Stimulated activated CD4-positive, alpha-beta T cell treated with anti-CD3 and anti-CD28 coated beads, Interleukin-15, amount 100 ng/mL, for 48 hours (primary cell): ENCODE results near the gene KICS2.
"Not testable (repeated sequence)": the region's sequence is repeated elsewhere in the genome, so short reads cannot be mapped to it uniquely, and the experiment has no call there.

Experiments
- DNase-seq, 2 donors: peaks; one replicate each; pipeline ENCODE4 v3.0.0-alpha.2; 2020; ENCODE audit warnings: low read depth in 2 of 2

The KICS2 gene

DNA sequence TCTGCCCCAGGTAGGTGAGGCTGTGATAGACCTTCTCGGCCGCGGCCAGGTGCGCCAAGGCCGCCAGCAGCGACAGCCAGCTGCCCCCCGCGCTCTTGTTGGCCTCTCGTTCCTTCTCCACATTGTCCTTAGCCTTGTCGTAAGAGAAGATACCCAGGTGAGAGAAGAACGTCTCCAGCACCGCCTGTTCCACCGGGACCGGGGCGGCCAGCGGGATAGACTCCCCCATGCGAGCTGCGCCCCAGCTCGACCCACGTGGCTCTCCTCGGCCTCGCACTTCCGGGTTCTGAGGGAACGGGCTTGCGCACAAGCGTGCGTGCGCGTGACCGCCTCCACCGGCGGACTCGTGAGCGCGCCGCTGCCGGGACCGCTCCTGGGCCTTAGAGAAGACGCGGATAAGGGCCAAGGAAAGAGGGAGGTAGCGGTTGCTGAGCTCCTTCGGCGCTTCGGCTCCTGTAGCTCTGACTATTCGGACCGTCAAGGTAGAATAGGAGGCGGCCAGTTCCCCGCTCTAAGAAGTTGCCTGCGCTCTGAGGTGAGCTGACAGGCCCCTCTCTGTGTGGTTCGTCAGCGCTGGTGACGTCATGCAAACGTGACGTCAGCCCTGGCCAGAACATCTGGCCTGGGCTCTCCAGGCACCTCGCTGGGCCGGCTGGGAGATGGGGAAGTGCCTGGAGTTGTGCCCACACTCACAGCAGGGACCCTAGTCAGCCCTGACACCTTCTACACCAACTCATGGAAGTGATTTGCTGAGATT is at the start of gene KICS2:
TSS of gene KICS2 (minus strand) at position 288 of the 757 bp plus-strand sequence. CDS start at position 229, 59 bp downstream.
- peak; percentile 79 to 87 for DNase-seq

- DNase-seq: no peak
These were observed 48.3 kb upstream of the KICS2 start for GRCh38 chr12:64270411-64270810.

GRCh38 chr12:64269161-64269560 is 47.1 kb upstream of the KICS2 start:
- DNase-seq: no peak

GRCh38 chr12:64268409-64268808 is 46.3 kb upstream of the KICS2 start:
- DNase-seq: no peak

- DNase-seq: no peak
These were observed 43.7 kb upstream of the KICS2 start for GRCh38 chr12:64265839-64266238.

DNA sequence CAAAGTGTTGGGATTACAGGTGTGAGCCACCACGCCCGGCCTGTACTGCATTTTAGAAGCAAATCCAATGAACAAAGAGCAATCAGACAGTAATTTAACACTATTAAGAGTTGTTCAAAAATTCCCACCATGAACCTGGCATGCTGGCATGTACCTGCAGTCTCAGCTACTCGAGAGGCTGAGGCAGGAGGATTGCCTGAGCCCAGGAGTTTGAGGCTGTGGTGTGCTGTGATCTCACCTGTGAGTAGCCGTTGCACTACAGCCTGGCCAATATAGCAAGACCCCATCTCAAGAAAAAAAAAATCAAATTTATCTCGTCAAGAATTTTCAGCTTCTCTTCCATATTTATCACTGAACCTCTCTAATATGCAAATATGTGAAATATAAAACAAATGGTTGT is 39.7 kb upstream of the KICS2 start:
- DNase-seq: no peak

- DNase-seq: no peak
These were observed 36.5 kb upstream of the KICS2 start for GRCh38 chr12:64258576-64258975.

DNA sequence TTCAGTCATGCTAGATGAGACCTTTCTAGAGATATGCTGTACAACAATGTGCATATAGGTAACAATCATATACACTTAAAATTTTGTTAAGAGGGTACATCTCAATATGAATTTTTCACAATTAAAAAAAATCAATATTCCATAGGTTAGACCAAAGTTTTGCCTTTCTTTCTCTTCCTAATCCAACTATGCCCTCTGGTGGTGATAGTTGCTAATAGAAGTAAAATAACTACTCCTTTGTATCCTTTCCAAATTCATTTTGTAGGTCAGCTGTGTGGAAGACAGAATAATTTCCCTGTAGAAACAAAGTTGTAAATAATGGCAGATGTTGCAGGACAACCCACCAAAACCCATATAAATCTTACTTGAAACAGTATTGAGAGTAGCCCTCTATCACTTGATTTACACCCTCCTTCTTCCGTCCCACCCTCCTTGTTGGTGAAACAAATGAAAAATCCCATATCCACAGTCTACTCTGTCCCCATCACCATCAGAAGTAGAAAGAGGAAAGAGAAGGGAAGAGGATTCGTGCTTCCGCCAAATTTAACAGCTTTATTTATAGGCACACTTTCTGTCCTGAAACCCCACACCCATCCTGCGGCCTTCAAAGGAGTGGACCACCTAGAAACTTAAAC is 34.2 kb upstream of the KICS2 start:
- DNase-seq: no peak

DNA sequence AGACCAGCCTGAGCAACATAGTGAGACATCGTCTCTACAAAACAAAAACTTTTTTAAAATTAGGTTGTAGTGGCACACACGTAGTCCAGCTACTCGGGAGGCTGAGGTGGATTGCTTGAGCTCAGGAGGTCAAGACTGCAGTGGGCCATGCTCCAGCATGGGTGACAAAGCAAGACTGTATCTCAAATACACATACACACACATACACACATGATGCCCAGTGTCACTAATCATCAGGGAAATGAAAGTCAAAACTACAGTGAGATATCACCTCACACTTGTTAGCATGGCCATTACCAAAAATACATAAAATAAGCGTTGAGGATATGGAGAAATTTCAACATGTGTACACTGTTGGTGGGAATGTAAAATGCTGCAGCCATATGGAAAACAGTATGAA is 33.2 kb upstream of the KICS2 start:
- no peak for DNase-seq

GRCh38 chr12:64253356-64253755 is 31.3 kb upstream of the KICS2 start:
- no peak for DNase-seq

DNA sequence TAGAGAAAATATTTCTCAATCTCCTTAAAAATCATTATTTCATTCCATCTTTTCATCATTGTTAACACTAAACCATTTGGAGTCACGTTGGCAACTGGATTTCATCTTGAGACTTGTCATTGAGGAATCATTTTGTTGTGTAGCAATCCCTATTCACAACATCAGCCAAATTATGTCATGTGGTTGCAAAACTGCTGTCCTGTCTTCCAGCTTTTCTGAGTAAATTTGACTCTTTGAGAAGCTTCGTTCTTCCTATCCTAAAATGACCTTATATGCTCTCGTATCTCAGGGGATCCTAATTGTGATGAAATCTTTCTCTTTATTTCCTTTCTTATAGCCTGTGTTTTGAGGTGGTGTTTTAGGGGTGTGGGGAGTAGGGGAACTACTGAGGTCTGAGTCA is 30.6 kb upstream of the KICS2 start:
- no peak for DNase-seq

- DNase-seq: no peak
These were observed 21.7 kb upstream of the KICS2 start for GRCh38 chr12:64243809-64244208.

GRCh38 chr12:64240781-64241180 is 18.7 kb upstream of the KICS2 start:
- DNase-seq: no peak

GRCh38 chr12:64237382-64237781 is 15.3 kb upstream of the KICS2 start:
- DNase-seq: no peak

DNA sequence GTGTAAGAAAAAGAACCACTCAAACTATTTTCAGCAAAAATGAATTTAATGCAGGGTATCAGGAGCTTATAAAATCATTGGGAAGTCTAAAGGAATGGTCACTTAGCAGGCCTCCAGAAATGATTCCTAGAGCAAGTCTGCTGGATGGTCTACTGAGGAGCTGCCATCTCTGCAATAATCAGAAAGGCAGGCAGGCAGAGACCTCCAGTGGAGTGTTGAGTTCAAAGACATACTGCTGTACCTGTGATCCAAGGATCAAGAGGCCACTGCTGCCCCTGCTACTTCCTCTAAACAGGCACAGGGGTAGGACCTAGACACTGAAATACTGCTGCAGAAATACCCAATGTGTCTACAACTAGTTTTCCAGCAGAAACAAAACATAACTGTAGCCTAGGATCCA is 14.5 kb upstream of the KICS2 start:
- DNase-seq: no peak

DNA sequence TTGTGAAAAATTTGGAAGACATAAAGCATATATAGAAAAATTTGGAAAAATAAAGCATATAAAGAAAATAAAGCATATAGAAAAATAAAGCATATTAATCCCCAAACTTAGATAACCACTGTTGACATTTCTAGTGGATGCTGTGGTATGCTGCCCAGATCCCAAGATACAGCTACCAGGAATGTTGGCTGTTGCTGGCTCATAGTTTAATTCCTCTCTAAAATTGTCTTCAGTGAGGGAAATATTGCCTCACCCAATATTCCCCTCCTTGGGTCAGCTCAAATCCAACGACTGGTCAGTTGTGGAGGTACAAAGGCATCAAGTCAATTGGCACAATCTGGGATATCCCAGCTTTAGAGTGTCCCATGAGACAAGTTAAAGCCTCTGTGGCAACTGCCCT is 10.1 kb upstream of the KICS2 start:
- no peak for DNase-seq

DNA sequence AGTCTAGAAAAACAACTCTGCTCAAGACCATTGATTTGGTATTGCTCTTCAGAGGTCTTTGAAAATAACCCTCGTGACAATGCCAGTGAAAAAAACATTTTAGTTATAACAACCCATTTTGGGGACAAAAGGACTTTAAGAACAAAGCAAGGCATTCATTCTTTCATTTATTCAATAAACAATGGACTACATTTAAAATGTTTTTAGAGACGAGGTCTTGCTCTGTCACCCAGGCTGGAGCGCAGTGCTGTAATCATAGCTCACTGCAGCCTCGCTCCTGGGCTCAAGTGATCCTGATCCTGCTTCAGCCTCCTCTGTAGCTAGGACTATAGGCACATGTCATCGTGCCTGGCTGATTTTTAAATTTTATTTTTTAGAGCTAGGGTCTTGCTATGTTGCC is 7.7 kb upstream of the KICS2 start:
- no peak for DNase-seq

DNA sequence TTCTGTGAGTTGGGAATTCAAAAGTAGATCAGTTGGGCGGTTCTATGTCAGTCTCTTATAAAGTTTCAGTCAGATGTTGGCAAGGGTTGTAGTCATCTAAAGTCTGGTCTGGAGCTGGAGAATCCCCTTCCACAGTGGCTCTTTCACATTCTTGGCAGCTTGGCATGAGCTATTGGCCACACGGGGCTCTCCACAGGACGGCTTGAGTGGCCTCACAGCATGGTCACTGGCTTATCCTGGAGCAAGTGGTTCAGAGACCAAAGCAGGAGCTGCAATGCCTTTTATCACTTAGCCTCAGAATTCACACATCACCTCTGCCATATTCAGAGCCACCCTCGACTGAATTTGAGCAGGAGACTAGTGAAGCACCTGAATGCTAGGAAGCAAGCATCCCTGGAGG is 7.1 kb upstream of the KICS2 start:
- no peak for DNase-seq

GRCh38 chr12:64225626-64226025 is 3.5 kb upstream of the KICS2 start:
- DNase-seq: no peak

- DNase-seq: peak; percentile 21 to 31
These were observed 466 bp downstream of the KICS2 start for GRCh38 chr12:64221651-64222008.

- no peak for DNase-seq
These were observed 2.0 kb downstream of the KICS2 start for GRCh38 chr12:64220046-64220445.

- no peak for DNase-seq
These were observed 3.0 kb downstream of the KICS2 start for GRCh38 chr12:64219145-64219544.

- no peak for DNase-seq
These were observed 3.5 kb downstream of the KICS2 start for GRCh38 chr12:64218597-64218996.

DNA sequence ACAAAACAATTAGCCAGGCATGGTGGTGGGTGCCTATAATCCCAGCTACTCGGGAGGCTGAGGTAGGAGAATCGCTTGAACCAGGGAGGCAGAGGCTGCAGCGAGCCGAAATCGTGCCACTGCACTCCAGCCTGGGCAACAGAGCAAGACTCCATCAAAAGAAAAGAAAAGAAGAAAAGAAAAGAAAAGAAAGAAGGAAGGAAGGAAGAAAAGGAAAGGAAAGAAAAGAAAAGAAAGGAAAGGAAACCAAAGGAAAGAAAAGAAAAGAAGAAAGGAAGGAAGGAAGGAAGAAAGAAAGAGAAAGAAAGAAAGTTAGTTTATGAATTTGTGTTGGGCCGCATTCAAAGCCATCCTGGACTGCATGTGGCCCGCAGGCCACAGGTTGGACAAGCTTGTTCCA is 4.5 kb downstream of the KICS2 start:
- DNase-seq: not testable (repeated sequence)
